GM12878 (cell line): ENCODE results near the gene FIZ1. TPM values are rescaled to one million over a fixed set of nuclear protein-coding genes. Genes with fewer than 3 reads are reported as not detected.

Experiments
- ASH2L ChIP-seq: fragments of 300-600, 200-600 bp; sonication (generic); IDR thresholded peaks from 2 replicates; pipeline ENCODE4 v1.6.1; 2017; ENCODE audit warnings: low read depth, mild to moderate bottlenecking, borderline replicate concordance
- LARP7 ChIP-seq: fragments of 450-650 bp; IDR thresholded peaks from 2 replicates; pipeline ENCODE4 v1.6.1; 2017; ENCODE audit warnings: mild to moderate bottlenecking
- NR2C2 ChIP-seq: IDR thresholded peaks from 2 replicates; pipeline ENCODE4 v1.6.1; 2011; ENCODE audit warnings: borderline replicate concordance, low read depth; ENCODE audit not compliant: control insufficient read depth, insufficient read length
- RAD21 ChIP-seq: IDR thresholded peaks from 2 replicates; pipeline ENCODE4 v1.6.1; 2011; ENCODE audit warnings: mild to moderate bottlenecking, low read depth, low read length, moderate library complexity; ENCODE audit not compliant: insufficient read depth
- ZBTB33 ChIP-seq: fragments of 450-650 bp; IDR thresholded peaks from 2 replicates; pipeline ENCODE4 v1.6.1; 2017; ENCODE audit warnings: mild to moderate bottlenecking
- ZZZ3 ChIP-seq: IDR thresholded peaks from 2 replicates; pipeline ENCODE4 v1.6.1; 2011; ENCODE audit warnings: low read depth; ENCODE audit not compliant: control insufficient read depth, insufficient read length
- polyA plus RNA-seq, 11 experiments: library from polyadenylated mRNA; depleted of rRNA in 4 of 11; unstranded in 6 of 11; stranded (reverse) in 5 of 11; fragments of >200 nt; fragmentation: Nextera tagmentation in 4 of 11; fragmentation: Illumina TruSeq in 1 of 11; extraction: Ambion mirVana in 4 of 11; extraction: Trizol in 1 of 11; gene quantifications; 1 replicate in 1 of 11; 2 replicates in 10 of 11; pipeline versions ENCODE4 v1.2.1 to v1.2.3, GENCODE V29; 2011 to 2016; ENCODE audit warnings: inconsistent platforms in 2 of 11, missing spikeins in 2 of 11, low read depth in 1 of 11
- total RNA-seq, 4 experiments: library from RNA; depleted of rRNA in 3 of 4; stranded (reverse); fragments of >200 nt in 3 of 4; fragmentation: Illumina TruSeq in 1 of 4; extraction: Trizol in 1 of 4; gene quantifications; 2 replicates each; pipeline versions ENCODE4 v1.2.1 to v1.2.3, GENCODE V29; 2013 to 2021
- TF ChIP-seq, protein P1 (sequence below): fragments of 450-650 bp; IDR thresholded peaks from 2 replicates; pipeline ENCODE4 v1.6.1; 2016; ENCODE audit warnings: mild to moderate bottlenecking, moderate library complexity, borderline replicate concordance

Gene FIZ1
- total and polyA plus RNA-seq, 10 of the 15 experiments (the other 5 are each of a cell fraction or from before 2014, with no cell fraction given) = 0.60 to 16.8 (median 4.2) TPM

DNA sequence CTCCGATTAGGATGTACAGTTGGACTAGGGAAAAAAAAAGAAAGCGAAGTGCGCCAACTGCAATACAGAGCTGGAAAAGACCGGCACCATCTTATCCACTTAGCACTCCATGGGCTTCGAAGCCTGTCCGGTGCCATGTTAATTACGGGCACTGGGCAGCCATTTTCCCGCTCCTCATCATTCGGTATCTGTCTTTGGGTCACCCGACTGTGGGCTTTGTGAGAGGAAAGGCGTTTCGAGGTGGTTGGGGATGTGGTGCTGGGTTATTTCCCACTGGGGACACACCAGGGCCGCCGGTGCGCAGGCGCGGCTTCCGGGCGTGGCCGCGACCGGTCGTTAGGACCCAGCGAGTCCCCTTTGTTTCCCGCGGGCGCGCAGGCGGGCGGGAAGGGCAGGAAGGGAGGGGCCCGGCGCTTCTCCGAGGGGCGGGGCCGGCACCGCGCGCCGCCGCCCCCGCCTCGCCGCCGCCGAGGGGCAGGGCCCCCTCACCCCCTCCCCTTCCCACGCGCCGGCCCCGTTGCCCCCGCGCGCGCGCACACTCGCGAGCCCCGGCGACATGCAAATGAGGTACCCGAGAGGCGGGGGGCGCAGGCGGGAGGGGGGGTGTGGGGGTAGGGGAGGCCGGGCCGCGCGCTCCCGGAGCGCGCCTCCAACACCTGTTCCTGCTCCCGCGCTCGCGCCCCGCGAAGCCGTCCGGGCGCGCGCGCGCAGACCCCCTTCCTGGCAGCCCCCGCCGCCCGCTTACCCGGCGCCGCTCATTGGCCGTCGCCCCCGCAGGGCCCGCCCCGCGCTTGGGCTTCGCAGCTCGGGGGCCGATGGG lies 735 bp upstream of the FIZ1 start, which contains the start of gene ZNF524 (continued):
- no peak for TF ChIP-seq RAD21
- TF ChIP-seq, protein P1, sequence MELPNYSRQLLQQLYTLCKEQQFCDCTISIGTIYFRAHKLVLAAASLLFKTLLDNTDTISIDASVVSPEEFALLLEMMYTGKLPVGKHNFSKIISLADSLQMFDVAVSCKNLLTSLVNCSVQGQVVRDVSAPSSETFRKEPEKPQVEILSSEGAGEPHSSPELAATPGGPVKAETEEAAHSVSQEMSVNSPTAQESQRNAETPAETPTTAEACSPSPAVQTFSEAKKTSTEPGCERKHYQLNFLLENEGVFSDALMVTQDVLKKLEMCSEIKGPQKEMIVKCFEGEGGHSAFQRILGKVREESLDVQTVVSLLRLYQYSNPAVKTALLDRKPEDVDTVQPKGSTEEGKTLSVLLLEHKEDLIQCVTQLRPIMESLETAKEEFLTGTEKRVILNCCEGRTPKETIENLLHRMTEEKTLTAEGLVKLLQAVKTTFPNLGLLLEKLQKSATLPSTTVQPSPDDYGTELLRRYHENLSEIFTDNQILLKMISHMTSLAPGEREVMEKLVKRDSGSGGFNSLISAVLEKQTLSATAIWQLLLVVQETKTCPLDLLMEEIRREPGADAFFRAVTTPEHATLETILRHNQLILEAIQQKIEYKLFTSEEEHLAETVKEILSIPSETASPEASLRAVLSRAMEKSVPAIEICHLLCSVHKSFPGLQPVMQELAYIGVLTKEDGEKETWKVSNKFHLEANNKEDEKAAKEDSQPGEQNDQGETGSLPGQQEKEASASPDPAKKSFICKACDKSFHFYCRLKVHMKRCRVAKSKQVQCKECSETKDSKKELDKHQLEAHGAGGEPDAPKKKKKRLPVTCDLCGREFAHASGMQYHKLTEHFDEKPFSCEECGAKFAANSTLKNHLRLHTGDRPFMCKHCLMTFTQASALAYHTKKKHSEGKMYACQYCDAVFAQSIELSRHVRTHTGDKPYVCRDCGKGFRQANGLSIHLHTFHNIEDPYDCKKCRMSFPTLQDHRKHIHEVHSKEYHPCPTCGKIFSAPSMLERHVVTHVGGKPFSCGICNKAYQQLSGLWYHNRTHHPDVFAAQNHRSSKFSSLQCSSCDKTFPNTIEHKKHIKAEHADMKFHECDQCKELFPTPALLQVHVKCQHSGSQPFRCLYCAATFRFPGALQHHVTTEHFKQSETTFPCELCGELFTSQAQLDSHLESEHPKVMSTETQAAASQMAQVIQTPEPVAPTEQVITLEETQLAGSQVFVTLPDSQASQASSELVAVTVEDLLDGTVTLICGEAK = no peak
- no peak; the same call in none of the 2 replicates for TF ChIP-seq LARP7
- TF ChIP-seq ZBTB33 = no peak
- 0 out of 2 replicates have a peak, but pooled peaks have one; percentile 70 for TF ChIP-seq ASH2L
- no peak for TF ChIP-seq NR2C2
- no peak for TF ChIP-seq ZZZ3
